GM21447 (cell line): ENCODE measurements around the gene DMPK.

Source experiments
- ATAC-seq: cut with Tn5 transposase; IDR thresholded peaks from one replicate; pipeline ENCODE4 v1.9.1; 2021; ENCODE audit not compliant: unreplicated experiment

The DMPK gene

GRCh38 chr19:45782162-45782691, at the start of gene DMPK:
TSS of gene DMPK (minus strand) at chr19:45782490. CDS start at chr19:45782352, 138 bp downstream.
- no peak for ATAC-seq

- ATAC-seq, result no peak
These were observed 46.7 kb upstream of the DMPK start for GRCh38 chr19:45828945-45829344.

GRCh38 chr19:45828523-45828922, 46.2 kb upstream of the DMPK start:
- ATAC-seq, result no peak

- no peak for ATAC-seq
These were observed 45.3 kb upstream of the DMPK start for GRCh38 chr19:45827459-45828093.

GRCh38 chr19:45826934-45827333, 44.6 kb upstream of the DMPK start:
- no peak for ATAC-seq

- no peak for ATAC-seq
These were observed 43.9 kb upstream of the DMPK start for GRCh38 chr19:45825917-45826893.

GRCh38 chr19:45825263-45825605, 42.9 kb upstream of the DMPK start:
- ATAC-seq, result no peak

GRCh38 chr19:45824531-45825262, 42.4 kb upstream of the DMPK start:
- no peak for ATAC-seq

GRCh38 chr19:45824041-45824471, 41.8 kb upstream of the DMPK start:
- no peak for ATAC-seq

GRCh38 chr19:45823182-45823581, 40.9 kb upstream of the DMPK start:
- no peak for ATAC-seq

GRCh38 chr19:45822716-45823115, 40.4 kb upstream of the DMPK start:
- ATAC-seq, result no peak

- ATAC-seq, result no peak
These were observed 39.3 kb upstream of the DMPK start for GRCh38 chr19:45821570-45821969.

GRCh38 chr19:45821103-45821521, 38.8 kb upstream of the DMPK start:
- ATAC-seq, result no peak

- ATAC-seq, result no peak
These were observed 38.3 kb upstream of the DMPK start for GRCh38 chr19:45820413-45821102.

- no peak for ATAC-seq
These were observed 37.5 kb upstream of the DMPK start for GRCh38 chr19:45819769-45820168.

- ATAC-seq, result no peak
These were observed 35.5 kb upstream of the DMPK start for GRCh38 chr19:45817725-45818301.

- peak; percentile 88 for ATAC-seq
These were observed 34.9 kb upstream of the DMPK start for GRCh38 chr19:45817010-45817724.

- ATAC-seq, result no peak
These were observed 34.1 kb upstream of the DMPK start for GRCh38 chr19:45816236-45817009.
